HepG2 (cell line): Measurements from ENCODE around the gene RBM43.

Experiments
- ETS1 ChIP-seq: sonication (generic); formaldehyde crosslinking; IDR thresholded peaks from 2 replicates; pipeline ENCODE4 v1.4.0; 2020; ENCODE audit warnings: missing genetic modification reagents
- EZH2 ChIP-seq: conservative IDR thresholded peaks from 2 replicates; pipeline ENCODE4 v1.6.1; 2012; ENCODE audit warnings: mild to moderate bottlenecking, low read depth, low read length, moderate library complexity
- FOXA1 ChIP-seq, 2 experiments: fragments of 450-650 bp in 1 of 2; sonication (generic) in 1 of 2; formaldehyde crosslinking in 1 of 2; IDR thresholded peaks; 2 replicates each; pipeline versions ENCODE4 v1.4.0 to v1.6.1; 2016 to 2020; ENCODE audit warnings: missing genetic modification reagents in 1 of 2
- IKZF5 ChIP-seq: IDR thresholded peaks from 2 replicates; pipeline ENCODE4 v1.6.1; 2018; ENCODE audit warnings: missing genetic modification reagents, mild to moderate bottlenecking, missing compliant biosample characterization
- KMT2A ChIP-seq: sonication (generic); formaldehyde crosslinking; IDR thresholded peaks from 2 replicates; pipeline ENCODE4 v1.4.0; 2020; ENCODE audit warnings: missing genetic modification reagents
- PHF20 ChIP-seq: sonication (generic); formaldehyde crosslinking; IDR thresholded peaks from 2 replicates; pipeline ENCODE4 v1.5.0; 2020; ENCODE audit warnings: mild to moderate bottlenecking, missing genetic modification reagents
- RXRA ChIP-seq: sonication (generic); formaldehyde crosslinking; IDR thresholded peaks from 2 replicates; pipeline ENCODE4 v1.5.1; 2020; ENCODE audit warnings: missing genetic modification reagents
- TCF7L2 ChIP-seq: IDR thresholded peaks from 2 replicates; pipeline ENCODE4 v1.6.1; 2011; ENCODE audit warnings: mild to moderate bottlenecking, low read depth, low read length, moderate library complexity
- ZNF121 ChIP-seq: sonication (generic); formaldehyde crosslinking; IDR thresholded peaks from 2 replicates; pipeline ENCODE4 v1.5.0; 2020; ENCODE audit warnings: mild to moderate bottlenecking, missing genetic modification reagents
- TF ChIP-seq, protein P1 (sequence below): sonication (generic); formaldehyde crosslinking; IDR thresholded peaks from 2 replicates; pipeline ENCODE4 v1.5.0; 2020; ENCODE audit warnings: missing genetic modification reagents

- no peak for TF ChIP-seq ZNF121
- no peak for TF ChIP-seq KMT2A
- TF ChIP-seq RXRA (CRISPR knock-in tag) = no peak
- TF ChIP-seq PHF20 = no peak
- TF ChIP-seq ETS1 = no peak
- no peak for TF ChIP-seq FOXA1 (IDR thresholded peaks at IDR 0.05)
- no peak for TF ChIP-seq FOXA1 (CRISPR knock-in tag; IDR thresholded peaks at IDR 0.05)
- no peak for TF ChIP-seq TCF7L2
- TF ChIP-seq, protein P1, sequence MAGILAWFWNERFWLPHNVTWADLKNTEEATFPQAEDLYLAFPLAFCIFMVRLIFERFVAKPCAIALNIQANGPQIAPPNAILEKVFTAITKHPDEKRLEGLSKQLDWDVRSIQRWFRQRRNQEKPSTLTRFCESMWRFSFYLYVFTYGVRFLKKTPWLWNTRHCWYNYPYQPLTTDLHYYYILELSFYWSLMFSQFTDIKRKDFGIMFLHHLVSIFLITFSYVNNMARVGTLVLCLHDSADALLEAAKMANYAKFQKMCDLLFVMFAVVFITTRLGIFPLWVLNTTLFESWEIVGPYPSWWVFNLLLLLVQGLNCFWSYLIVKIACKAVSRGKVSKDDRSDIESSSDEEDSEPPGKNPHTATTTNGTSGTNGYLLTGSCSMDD (CRISPR knock-in tag) = no peak
- no peak for TF ChIP-seq IKZF5 (CRISPR knock-in tag)
- no peak for TF ChIP-seq EZH2
Observed at GRCh38 chr2:151247432-151247831, 14.2 kb downstream of the RBM43 start.
